Erythroblast (primary cell): Measurements from ENCODE around the gene ODF2.

Source experiments
- DNase-seq, 2 experiments: peaks; one replicate each; lab custom pipeline; 2025; lab: John Stamatoyannopoulos, UW
- GATA1 ChIP-seq: IDR thresholded peaks from 2 replicates; pipeline ENCODE4 v1.6.1; 2011; ENCODE audit warnings: low read depth, mild to moderate bottlenecking, control low read depth, low read length, moderate library complexity
- POLR2A ChIP-seq: IDR thresholded peaks from 2 replicates; pipeline ENCODE4 v1.6.1; 2011; ENCODE audit warnings: mild to moderate bottlenecking, low read length

The ODF2 gene

DNA sequence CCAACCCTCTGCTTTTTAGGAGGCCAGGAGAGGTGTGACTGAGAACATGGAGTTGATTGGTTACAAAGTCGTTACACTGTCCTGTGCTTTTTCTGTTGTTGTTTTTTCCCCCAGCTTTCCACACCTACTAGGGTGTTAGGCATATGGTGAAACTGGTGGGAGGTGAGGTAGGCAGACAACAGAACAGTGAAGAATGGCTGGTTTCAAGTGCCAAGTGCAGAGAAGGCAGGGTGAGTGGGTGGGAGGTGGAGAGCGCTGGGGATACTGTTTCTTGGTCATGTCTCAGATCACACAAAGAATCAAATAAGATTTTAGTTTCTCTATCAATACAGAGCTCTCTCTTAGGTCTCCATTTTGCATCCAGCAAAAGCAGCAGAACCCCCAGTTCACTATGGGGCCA is 94.4 kb downstream of the ODF2 start:
- no peak for DNase-seq
- no peak for TF ChIP-seq POLR2A
- no peak for TF ChIP-seq GATA1
